HG03457 (cell line): ENCODE measurements around the gene COL23A1.

Experiments
- ATAC-seq: cut with Tn5 transposase; IDR thresholded peaks from one replicate; pipeline ENCODE4 v1.9.1; 2021; ENCODE audit warnings: moderate number of reproducible peaks; ENCODE audit not compliant: unreplicated experiment

The COL23A1 gene

DNA sequence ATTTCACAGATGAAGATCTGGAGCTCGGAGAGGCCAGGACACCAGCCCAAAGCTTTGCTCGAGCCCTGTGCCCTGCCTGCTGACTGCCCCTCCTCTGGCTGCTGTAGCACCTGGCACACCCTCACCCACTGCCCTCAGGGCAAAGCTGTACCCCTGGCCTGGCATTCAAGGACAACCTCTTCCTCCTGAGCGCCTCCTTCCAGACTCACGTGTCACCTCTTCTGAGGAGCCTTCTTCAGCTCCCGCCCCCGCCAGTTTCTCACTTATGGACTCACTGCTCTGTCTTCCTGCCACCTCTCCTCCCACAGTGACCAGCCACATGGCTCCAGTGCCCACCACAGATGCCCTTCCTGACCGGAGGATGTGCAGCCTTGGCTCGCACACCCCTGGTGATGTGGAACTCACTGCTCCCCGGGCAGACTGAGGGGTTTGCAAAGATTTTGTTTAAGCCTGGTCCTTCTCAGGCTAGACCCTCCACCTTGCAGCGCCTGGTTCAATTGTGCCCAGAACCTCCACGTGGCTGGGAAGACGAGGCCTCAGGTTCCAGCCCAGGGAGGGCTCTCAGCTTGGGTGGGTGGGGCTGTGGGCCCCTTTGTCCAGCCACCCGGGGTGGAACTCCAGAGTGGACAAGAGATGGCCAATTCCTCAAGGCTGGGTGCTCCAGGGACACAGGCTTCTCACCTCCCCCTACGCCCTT, 311.0 kb downstream of the COL23A1 start:
- no peak for ATAC-seq

DNA sequence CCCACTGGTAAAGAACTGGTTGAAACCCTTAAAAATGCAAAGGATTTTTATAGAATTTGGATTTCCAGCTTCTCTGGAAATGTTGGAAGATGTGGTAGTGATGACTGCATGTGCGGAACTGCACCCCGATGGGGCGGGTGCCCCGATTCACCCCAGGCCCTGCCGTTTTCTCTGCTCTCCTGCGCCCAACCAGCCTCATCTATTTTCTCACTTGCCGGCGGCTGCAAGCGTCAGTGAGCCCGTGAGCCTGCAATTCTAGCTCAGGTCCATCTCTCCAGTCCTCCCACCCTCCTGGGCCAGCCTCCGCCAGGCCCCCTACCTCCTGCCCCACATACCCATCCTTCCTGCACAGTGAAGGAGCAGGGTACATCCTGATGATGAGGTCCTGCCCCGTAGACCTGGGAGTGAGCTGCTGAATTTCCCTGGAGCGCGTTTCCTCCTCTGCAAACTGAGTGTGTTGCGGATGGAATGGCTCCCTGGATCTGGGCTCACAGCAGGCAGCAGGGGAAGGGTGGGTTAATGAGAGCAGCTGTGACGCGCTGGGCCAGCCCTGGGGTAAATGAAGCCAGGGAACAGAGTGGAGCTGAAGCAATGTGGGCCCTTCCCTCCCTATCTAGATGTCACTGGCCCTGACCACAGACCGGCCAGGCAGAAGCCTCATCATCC, 311.7 kb downstream of the COL23A1 start:
- ATAC-seq = no peak

DNA sequence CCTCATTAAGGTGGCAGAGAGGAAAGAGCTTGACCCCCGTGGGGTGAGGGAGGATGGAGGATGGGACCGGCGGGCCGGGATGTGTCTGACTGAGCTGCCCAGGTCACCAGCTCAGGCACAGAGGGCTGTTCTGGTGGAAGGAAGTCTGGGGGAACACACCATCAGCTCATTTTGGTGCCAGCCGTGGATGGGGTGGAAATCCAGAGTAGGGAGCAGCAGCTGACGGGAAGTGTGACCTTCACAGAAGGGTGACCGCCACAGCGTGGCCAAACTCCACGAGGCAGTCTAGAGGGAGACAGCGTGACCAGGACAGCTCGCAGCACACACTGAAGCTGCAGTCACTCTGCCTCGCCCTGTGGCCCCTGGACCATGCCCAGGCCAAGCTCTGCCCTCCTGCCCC, 312.3 kb downstream of the COL23A1 start:
- ATAC-seq = no peak

DNA sequence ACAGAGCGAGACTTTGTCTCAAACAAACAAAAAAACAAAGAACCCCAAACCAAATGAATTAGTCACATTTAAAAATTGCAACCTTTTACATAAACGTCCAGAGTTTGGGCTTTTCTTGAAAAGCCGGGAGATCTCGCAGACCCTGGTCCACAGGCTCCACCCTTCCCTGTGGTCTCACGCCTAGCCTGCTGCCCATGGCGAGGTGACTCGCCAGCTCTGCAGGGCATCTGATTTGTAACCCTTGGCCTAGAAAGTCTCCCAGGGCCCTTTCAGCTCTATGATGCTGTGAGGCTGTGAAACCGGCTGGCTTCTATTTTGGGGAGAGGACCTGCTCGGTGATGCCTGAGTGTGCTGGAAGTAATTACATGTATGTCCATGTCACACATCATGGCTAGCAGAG, 312.8 kb downstream of the COL23A1 start:
- no peak for ATAC-seq

DNA sequence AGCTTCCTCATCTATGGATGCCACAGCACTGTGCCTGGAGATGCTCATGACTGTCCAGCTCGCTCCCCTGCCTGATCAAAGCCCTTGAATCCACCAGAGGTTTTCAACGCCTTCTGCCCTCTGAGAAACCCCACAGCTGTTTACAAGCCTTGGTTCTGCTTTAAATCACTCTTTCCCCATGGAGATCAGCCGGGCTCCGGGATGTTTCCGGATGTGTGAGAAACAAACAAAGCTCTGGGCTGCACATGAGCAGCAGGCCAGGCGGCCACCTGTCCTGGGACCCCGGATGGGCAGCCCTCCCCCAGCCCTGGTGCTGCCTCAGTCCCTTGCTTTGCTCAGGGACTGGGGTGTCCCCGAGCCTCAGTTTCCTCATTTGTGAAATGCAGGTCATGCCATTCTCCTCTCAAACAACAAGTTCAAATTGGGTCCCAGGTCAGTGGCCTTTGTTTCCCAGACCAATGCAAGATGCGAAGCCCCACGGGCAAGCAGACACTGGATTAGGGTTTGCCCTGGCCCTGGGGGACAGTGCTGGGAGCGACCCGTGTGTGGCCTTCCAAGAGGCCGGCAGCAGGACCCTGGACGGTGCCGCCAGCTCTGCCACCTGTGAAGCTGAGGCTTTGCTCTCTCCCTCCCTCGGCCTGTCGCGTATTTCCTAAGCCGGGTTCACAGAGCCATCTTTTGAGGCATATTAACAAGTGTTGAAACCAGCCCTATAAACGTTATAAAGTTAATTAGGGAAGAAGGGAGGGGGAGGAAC, 315.2 kb downstream of the COL23A1 start:
- ATAC-seq = no peak

DNA sequence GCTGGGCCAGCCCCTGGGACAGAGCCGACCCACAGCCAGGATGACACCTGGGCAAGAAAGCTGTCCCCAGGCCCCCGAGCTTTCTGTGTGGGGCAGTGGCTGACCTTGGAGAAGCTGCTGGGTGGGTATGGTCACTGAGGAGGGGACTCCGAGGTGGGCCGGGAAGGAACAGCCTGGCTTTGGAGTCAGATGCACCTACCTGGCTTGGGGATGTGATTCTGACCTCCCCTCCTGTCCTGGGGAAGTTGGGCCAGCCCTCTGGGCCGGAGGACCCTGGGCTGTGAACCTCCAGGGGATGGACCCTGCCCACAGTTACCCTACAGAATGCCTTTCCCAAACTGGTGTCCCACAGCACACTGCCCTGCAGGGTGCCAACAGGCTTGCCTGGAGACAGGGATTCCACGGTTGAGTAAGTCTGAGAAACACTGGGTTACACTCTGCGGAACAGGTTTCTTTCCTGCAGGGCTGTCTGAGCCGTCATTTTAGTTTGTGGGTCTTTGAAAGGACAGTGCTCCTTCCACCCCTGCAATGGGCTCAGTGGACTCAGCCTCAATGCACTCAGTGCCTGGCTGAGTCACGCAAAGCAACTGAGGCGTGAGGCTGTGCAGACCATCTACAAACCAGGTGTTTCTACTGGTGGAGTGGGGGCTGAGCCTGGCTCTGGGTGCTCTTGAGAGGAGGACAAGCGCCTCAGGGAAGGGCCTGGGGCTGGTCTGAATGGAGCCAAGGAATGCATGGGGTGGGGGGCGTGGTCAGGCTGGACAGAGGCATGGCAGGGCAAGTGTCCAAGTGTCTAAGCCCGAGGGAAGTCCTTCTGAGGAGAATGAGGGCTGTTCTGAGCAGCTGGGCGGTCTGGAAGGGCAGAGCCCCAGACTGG, 316.3 kb downstream of the COL23A1 start:
- no peak for ATAC-seq

DNA sequence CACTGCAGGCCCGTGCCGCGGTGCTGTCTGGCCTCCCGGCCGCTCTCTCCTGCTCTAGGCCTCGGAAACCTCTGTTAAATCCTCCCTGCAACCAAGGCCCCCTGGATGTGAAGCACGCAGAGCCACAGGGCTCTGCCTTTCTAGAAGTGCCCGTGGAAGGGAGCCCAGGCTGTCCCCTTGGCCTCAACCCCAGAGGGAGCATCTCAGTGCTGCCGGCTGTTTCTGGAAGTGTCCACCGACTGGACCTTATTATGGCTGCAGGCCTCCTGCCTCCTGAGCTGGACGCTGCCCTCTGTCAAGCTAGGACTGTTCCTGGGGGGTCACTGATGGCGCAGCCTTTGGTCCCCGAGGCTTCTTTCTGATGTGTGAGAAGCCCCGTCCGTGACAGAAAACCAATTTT, 317.2 kb downstream of the COL23A1 start:
- ATAC-seq = no peak

DNA sequence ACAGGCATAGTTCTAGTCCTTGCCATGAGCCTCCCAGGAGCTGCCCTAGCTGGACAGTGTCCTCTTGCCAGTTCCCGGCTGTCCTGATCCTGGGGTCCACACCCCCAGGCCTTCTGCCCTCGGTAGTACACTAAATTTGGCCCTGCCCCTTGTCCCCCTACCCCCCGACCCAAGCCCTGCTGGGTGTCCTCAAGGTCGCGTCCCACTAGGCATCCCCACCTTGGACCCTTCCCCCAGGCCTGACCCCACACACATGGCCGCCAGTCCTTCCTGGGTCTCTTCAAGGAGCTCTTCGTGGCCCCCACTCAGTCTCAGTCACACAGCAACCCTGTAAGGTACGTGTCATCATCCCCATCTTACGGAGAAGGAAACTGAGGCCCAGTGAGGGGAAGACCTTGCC, 317.6 kb downstream of the COL23A1 start:
- ATAC-seq = no peak

DNA sequence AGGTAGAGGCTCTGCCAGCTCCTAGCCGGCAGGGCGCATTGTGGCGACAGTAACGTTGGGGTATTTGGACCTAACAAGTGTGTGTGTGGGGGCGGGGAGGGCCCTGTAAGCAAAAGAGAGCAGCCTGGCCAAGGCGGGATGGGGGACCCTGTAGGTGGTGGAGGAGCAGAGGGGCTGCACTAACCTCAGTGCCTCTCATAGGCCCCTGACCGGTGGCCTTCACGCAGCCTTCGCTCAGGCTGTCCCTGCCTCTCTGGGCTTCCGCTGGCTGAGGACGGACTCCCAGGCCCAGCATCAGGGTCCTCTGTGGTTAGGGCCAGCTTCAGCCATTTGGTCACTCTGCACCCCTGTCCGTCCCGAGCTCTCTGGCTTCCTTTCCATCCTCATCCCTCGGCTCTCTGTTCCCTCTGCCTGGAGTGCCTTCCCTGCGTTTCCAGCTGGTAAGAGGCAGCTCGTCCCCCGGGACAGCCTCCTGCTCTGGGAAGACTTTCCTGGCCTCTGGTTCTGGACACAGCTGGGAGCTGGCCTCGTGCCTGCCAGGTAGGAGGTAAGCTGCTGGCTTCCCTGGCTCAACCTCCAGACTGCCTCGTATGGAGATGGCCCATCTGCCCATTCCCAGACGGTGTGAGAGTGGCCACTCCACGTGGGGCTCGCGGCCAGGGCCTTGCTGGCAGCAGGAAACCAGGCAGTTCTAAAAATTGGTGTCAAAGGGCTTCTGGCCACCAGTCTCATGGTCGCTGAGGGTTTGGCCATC, 318.3 kb downstream of the COL23A1 start:
- ATAC-seq = no peak

DNA sequence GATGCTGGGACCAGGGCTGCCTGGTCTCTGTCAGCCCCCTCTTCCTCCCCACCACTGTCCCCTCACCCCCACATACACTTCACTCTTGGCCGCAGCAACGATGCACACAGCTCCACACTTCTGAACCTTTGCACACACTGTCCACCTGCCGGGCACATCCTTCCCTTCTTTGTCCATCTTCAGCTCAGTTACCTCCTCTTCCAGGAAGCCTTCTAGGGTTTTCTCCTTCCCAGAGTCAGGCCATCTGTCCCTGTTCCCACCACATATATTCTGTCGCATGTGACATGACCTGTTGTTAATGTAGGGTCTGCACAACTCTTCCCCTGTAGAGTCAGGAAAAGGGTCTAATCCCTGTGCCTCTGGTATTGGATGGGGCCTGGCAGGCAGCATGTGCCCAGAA, 319.0 kb downstream of the COL23A1 start:
- ATAC-seq = no peak

DNA sequence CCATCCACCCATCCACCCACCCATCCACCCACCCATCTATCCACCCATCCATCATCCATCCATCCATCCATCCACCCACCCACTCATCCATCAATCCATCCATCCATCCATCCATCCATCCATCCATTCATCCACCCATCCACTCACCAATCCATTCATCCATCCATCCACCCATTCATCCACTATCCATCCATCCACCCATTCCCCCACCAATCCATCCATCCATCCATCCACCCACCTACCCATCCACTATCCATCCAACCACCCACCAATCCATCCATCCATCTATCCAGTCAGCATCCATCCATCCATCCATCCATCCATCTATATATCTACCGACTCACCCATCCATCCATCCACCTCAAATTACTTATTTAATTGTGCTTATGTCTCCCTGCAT, 320.7 kb downstream of the COL23A1 start:
- ATAC-seq = no peak

DNA sequence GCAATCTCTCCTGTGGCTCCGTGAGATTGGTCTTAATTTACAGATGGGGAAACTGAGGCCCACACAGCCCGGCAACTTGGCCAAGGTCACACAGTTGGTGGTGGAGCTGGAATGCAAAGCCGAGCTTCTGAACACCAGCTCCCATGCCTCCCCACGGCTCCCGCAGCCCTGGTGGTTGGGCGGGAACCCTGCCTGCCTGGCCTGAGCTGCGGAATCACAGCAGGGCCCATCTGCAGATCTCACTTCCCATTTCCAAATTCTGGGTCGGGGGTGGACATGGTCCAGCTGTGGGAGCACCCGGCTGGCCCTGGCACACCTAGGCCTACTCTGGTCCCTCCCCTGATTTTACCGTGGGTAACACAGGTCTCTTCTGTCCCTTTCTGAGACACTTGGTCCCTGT, 322.3 kb downstream of the COL23A1 start:
- no peak for ATAC-seq

DNA sequence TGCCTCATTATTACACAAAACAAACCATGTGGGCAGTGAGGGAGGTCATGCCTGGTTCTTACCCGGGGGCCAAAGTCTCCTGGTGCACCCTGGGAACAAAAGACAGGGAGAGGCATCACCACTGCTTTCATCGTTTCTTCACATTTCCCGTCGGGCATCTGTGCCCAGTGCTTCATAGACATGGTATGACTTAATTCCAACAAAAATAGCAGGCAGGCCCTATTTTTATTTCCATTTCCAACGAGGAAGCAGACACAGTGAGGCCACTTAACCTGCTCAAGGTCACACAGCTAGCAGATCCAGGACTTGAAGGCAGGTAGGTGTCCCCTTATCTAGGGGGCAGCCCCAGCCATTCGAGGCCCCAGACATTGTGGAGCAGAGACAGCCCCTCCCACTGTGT, 322.9 kb downstream of the COL23A1 start:
- ATAC-seq = no peak

DNA sequence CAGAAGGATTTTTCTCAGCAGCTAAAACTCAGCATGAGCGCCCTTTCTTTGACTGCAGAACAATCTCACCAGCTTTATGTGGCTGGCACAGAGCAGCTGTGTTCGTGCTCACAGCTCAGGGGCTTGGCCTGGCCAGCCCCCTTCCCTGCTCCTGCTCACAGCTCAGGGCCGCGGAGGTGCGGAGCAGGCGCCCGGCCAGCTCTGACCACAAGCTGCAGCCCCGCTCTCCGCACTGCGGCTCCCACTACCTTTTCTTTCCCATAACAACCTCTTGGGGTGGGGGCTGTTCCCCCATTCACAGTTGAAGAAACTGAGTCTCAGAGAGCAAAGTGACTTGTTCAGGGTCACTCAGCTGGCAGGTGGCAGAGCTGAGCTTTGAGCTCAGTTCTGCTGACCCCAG, 323.6 kb downstream of the COL23A1 start:
- no peak for ATAC-seq

DNA sequence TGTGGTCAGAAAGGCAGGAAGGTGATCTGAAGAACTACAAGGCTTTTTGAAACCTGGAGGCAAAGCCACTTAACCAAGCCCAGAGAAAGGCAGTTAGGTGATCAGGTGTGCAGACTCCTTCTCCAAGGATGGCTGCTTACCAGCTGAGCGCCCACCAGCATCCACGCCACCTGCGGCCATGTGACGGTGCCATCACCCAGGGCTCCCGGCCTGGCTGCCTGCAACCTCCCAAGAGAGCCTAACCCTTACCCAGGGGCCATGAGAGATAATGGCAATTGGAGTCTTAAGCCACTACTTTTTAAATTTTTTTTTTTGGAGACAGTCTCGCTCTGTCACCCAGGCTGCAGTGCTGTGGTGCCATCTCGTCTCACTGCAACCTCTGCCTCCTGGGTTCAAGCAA, 324.4 kb downstream of the COL23A1 start:
- ATAC-seq = no peak

DNA sequence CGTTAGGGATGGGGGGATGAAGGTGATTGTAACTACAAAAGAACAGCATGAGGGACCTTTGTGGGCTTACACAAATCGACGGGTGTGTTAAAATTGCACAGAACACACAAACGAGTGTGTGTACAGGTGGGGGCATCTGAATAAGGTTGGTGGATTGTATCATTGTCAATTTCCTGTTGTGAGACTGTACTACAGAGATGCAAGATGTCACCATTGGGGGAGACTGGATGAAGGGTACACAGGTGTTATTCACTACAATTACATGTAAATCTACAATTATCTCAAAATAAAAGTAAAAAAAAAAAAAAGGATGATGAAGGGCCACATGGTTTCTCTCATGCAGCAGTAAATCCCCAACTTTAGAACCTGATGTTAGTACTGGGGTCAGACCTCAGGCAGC, 326.1 kb downstream of the COL23A1 start:
- ATAC-seq = no peak

DNA sequence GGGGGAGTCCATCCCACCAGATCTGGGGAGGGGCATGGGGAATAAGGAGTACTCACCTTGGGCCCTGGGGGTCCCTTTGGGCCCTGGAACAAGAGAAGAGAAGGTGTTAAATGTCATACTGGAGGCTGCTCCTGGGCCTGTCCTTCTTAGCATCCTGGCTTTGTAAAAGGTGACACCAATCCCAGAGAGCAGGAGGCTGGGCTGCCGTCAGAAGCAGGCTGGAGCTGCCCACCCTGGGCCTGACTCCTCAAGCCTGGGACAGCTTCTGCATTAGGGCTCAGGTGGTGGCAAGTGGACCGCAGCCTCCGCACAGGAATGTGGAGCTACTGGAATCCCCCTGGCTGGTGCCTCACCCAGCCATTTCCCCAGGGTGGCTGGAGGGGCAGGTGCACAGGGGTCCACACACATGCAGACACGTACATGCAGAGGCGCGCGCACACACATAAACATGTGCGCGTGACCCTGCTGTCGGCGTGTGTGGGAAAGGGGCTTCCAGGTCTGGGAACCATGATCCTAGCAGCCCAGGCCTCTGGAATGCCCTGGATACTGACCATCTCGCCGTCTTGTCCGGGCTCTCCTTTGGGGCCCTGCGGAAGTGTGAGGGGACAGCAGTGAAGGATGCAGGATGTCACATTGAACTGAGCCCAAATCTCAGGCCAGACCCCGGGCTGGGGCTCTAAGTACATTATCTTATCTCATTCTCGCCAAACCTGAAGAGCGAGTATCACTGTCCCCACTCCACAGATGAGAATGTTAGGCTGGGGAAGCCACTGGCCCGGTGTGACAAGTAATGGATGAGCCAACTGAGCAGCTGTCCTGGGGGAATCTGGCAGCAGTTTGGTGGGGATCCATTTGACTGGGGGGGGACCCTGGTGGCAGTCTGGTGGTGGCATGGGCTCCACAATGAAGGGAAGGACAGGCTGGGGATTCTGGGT, 328.3 kb downstream of the COL23A1 start:
- no peak for ATAC-seq

DNA sequence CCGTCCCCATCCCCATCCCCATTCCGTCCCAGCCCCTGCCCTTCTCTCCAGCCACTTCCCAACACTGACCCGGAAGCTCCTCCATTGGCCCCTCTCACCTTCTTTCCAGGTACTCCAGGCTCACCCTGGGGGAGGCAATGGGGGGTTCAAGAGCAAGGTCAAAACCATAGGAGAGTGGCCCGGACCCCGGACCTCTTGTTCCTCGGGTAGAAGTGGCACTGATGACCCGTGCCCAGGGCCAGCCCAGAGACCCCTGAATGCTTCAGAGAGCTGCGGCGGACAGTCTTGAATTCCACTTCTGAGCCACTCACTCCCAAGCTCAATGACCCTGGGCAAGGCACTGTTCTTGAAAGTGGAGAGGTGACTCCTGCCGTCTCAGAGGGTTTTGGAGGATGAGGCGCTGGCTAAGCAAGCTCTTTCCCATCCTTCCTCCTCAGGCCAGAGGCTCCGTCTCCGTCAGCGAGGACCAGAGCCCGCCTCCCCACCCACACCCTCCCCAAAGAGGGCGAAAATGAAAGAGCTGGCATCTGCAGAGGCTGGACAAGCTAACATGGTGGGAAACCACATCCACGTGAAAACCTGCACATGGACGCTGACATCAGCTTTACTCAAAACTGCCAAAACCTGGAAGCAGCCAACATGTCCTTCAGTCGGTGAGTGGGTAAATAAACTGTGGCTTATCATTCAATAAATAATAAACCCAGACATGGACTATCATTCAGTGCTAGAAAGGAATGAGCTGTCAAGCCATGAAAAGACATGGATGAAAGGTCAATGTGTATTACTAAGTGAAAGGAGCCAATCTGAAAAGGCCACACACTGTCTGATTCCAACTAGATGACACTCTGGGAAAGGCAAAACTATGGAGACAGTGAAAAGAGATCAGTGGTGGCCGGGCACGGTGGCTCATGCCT, 330.3 kb downstream of the COL23A1 start:
- no peak for ATAC-seq
